ENCODE measurements around the gene CHADL.
"Not testable (repeated sequence)": the region's sequence is repeated elsewhere in the genome, so short reads cannot be mapped to it uniquely, and the experiment has no call there.

The CHADL gene

GRCh38 chr22:41267958-41268357, 27.2 kb upstream of the CHADL start:
- no peak for DNase-seq (ENCODE audit: low spot score)
- in situ Hi-C loops (cut with MboI; ENCODE audit: low sequenced_read_pairs, unreplicated experiment), result no loop called here
- no peak for TF ChIP-seq CTCF (IDR thresholded peaks at IDR 0.05; ENCODE audit: borderline replicate concordance, control extremely low read depth, extremely low read depth, insufficient read depth, missing control alignments)

- in situ Hi-C loops (cut with MboI; ENCODE audit: low sequenced_read_pairs, unreplicated experiment), result no loop called here
- DNase-seq (ENCODE audit: low spot score), result no peak
- no peak for TF ChIP-seq CTCF (IDR thresholded peaks at IDR 0.05; ENCODE audit: borderline replicate concordance, control extremely low read depth, extremely low read depth, insufficient read depth, missing control alignments)
Observed at GRCh38 chr22:41264408-41264941, 23.7 kb upstream of the CHADL start.

GRCh38 chr22:41263704-41264103, 23.0 kb upstream of the CHADL start:
- no peak for TF ChIP-seq CTCF (IDR thresholded peaks at IDR 0.05; ENCODE audit: borderline replicate concordance, control extremely low read depth, extremely low read depth, insufficient read depth, missing control alignments)
- in situ Hi-C loops (cut with MboI; ENCODE audit: low sequenced_read_pairs, unreplicated experiment), result no loop called here
- no peak for DNase-seq (ENCODE audit: low spot score)

GRCh38 chr22:41262250-41262765, 21.6 kb upstream of the CHADL start:
- TF ChIP-seq CTCF (IDR thresholded peaks at IDR 0.05; ENCODE audit: borderline replicate concordance, control extremely low read depth, extremely low read depth, insufficient read depth, missing control alignments), result no peak
- DNase-seq (ENCODE audit: low spot score), result no peak
- in situ Hi-C loops (cut with MboI; ENCODE audit: low sequenced_read_pairs, unreplicated experiment), result no loop called here

- in situ Hi-C loops (cut with MboI; ENCODE audit: low sequenced_read_pairs, unreplicated experiment), result no loop called here
- no peak for DNase-seq (ENCODE audit: low spot score)
- no peak for TF ChIP-seq CTCF (IDR thresholded peaks at IDR 0.05; ENCODE audit: borderline replicate concordance, control extremely low read depth, extremely low read depth, insufficient read depth, missing control alignments)
Observed at GRCh38 chr22:41261541-41262249, 21.0 kb upstream of the CHADL start.

GRCh38 chr22:41260871-41261270, 20.1 kb upstream of the CHADL start:
- in situ Hi-C loops (cut with MboI; ENCODE audit: low sequenced_read_pairs, unreplicated experiment), result no loop called here
- no peak for DNase-seq (ENCODE audit: low spot score)
- no peak for TF ChIP-seq CTCF (IDR thresholded peaks at IDR 0.05; ENCODE audit: borderline replicate concordance, control extremely low read depth, extremely low read depth, insufficient read depth, missing control alignments)

- DNase-seq (ENCODE audit: low spot score); in situ Hi-C loops (cut with MboI; ENCODE audit: low sequenced_read_pairs, unreplicated experiment): not testable (repeated sequence)
Observed at GRCh38 chr22:41259756-41260155, 19.0 kb upstream of the CHADL start.

All from GM13976 (cell line).